B cell (primary cell): ENCODE results near the gene IL17RE.

Experiments used
- EZH2 ChIP-seq: IDR thresholded peaks from 2 replicates; pipeline ENCODE4 v1.6.1; 2012; ENCODE audit warnings: borderline replicate concordance, low read depth, mild to moderate bottlenecking, moderate library complexity, low read length; ENCODE audit not compliant: insufficient read depth, poor library complexity, severe bottlenecking
- TF ChIP-seq, protein P1 (sequence below): fragments of 200-600 bp; IDR thresholded peaks from one replicate; pipeline ENCODE4 v1.8.0; 2022; ENCODE audit warnings: antibody characterized with exemption, mild to moderate bottlenecking

DNA sequence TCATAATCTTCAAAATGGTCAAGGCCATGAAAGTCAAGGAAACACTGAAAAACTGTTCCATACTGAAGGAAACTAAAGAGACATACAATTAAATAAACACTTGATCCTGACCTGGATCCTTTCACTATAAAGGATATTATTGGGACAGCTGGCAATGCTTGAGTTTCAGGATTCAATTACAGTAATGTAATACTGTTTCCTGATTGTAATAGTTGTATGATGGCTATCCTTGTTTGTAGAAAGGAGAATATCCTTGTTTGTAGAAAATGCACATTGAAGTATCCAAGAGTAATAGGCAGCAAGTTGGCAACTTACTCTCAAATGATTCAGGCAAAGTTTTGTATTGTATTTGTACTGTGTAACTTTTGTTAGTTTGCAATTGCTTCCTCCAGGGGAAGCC, 27.2 kb upstream of the IL17RE start:
- TF ChIP-seq, protein P1, sequence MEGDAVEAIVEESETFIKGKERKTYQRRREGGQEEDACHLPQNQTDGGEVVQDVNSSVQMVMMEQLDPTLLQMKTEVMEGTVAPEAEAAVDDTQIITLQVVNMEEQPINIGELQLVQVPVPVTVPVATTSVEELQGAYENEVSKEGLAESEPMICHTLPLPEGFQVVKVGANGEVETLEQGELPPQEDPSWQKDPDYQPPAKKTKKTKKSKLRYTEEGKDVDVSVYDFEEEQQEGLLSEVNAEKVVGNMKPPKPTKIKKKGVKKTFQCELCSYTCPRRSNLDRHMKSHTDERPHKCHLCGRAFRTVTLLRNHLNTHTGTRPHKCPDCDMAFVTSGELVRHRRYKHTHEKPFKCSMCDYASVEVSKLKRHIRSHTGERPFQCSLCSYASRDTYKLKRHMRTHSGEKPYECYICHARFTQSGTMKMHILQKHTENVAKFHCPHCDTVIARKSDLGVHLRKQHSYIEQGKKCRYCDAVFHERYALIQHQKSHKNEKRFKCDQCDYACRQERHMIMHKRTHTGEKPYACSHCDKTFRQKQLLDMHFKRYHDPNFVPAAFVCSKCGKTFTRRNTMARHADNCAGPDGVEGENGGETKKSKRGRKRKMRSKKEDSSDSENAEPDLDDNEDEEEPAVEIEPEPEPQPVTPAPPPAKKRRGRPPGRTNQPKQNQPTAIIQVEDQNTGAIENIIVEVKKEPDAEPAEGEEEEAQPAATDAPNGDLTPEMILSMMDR, result no peak
- TF ChIP-seq EZH2, result no peak
